Stimulated activated naive B cell treated with anti-CD40 and anti-IgM and Interleukin-4, amounts not matched to agents 10 μg/mL and 1 μg/mL and 100 μg/mL, for 72 hours (primary cell): ENCODE results near the gene TTLL11.
"Not testable (repeated sequence)": the region's sequence is repeated elsewhere in the genome, so short reads cannot be mapped to it uniquely, and the experiment has no call there.

Source experiments
- ATAC-seq, 2 donors: fragments of 150-1000 bp; cut with Tn5 transposase; replicated peaks; 2 replicates each; pipeline ENCODE4 v1.10.0; 2021; ENCODE audit warnings: moderate library complexity in 1 of 2
- DNase-seq: peaks from one replicate; pipeline ENCODE4 v3.0.0; 2021
- H3K27ac Mint-ChIP-seq: one replicate; pipeline ENCODE4 v1.8.0; 2022; ENCODE audit warnings: mild to moderate bottlenecking, mixed read lengths
- H3K27me3 Mint-ChIP-seq, 2 donors: one replicate each; pipeline ENCODE4 v1.8.0; 2022; ENCODE audit warnings: mixed read lengths in 2 of 2
- H3K36me3 Mint-ChIP-seq, 2 donors: one replicate each; pipeline ENCODE4 v1.8.0; 2022; ENCODE audit warnings: mixed read lengths in 2 of 2, mild to moderate bottlenecking in 1 of 2
- H3K4me1 Mint-ChIP-seq, 2 donors: one replicate each; pipeline ENCODE4 v1.8.0; 2022; ENCODE audit warnings: mixed read lengths in 2 of 2, mild to moderate bottlenecking in 1 of 2
- H3K4me3 Mint-ChIP-seq, 2 donors: one replicate each; pipeline ENCODE4 v1.8.0; 2022; ENCODE audit warnings: mild to moderate bottlenecking in 2 of 2, mixed read lengths in 2 of 2, moderate library complexity in 1 of 2
- H3K9me3 Mint-ChIP-seq, 2 donors: one replicate each; pipeline ENCODE4 v1.8.0; 2022; ENCODE audit warnings: mixed read lengths in 2 of 2, mild to moderate bottlenecking in 1 of 2

The TTLL11 gene

GRCh38 chr9:122015170-122015821 lies 77.8 kb downstream of the TTLL11 start:
- Mint-ChIP-seq H3K4me1 (peaks cover 0 to 8% of the 10 kb centered on the region in 2 donors), H3K27ac (no peak overlapping the region), H3K9me3 (no peaks in the 10 kb centered on the region), H3K4me3 (no peak overlapping the region), H3K27me3 (no peaks in the 10 kb centered on the region), H3K36me3 (peaks cover 7 to 9% of the 10 kb centered on the region in 2 donors)
- DNase-seq (no peak), ATAC-seq (no peak)

GRCh38 chr9:122011818-122012498 lies 81.2 kb downstream of the TTLL11 start:
- DNase-seq (no peak), ATAC-seq (no peak)
- no peak overlapping the region for H3K4me3 Mint-ChIP-seq
- H3K27ac Mint-ChIP-seq: no peak overlapping the region
- H3K4me1 Mint-ChIP-seq: peaks cover 0 to 8% of the 10 kb centered on the region in 2 donors
- no peaks in the 10 kb centered on the region for H3K9me3 Mint-ChIP-seq
- H3K36me3 Mint-ChIP-seq: peaks cover 3 to 9% of the 10 kb centered on the region in 2 donors
- no peaks in the 10 kb centered on the region for H3K27me3 Mint-ChIP-seq

GRCh38 chr9:122008559-122008958 lies 84.5 kb downstream of the TTLL11 start:
- ATAC-seq (no peak), DNase-seq (no peak)
- Mint-ChIP-seq H3K27me3 (no peaks in the 10 kb centered on the region), H3K36me3 (peaks cover 6 to 10% of the 10 kb centered on the region in 2 donors), H3K27ac (no peak overlapping the region), H3K4me1 (peaks cover 2 to 8% of the 10 kb centered on the region in 2 donors), H3K9me3 (no peaks in the 10 kb centered on the region), H3K4me3 (no peak overlapping the region)

GRCh38 chr9:122007837-122008236 lies 85.3 kb downstream of the TTLL11 start:
- ATAC-seq (no peak), DNase-seq (no peak)
- peaks cover 6 to 10% of the 10 kb centered on the region in 2 donors for H3K36me3 Mint-ChIP-seq
- no peak overlapping the region for H3K4me3 Mint-ChIP-seq
- H3K27ac Mint-ChIP-seq: no peak overlapping the region
- H3K9me3 Mint-ChIP-seq: no peaks in the 10 kb centered on the region
- no peaks in the 10 kb centered on the region for H3K27me3 Mint-ChIP-seq
- peaks cover 2 to 8% of the 10 kb centered on the region in 2 donors for H3K4me1 Mint-ChIP-seq

- peaks cover 8 to 10% of the 10 kb centered on the region in 2 donors for H3K36me3 Mint-ChIP-seq
- no peak overlapping the region for H3K4me3 Mint-ChIP-seq
- DNase-seq (no peak), ATAC-seq (no peak)
- peaks cover 0 to 2% of the 10 kb centered on the region in 2 donors for H3K4me1 Mint-ChIP-seq
- no peaks in the 10 kb centered on the region for H3K27me3 Mint-ChIP-seq
- no peaks in the 10 kb centered on the region for H3K9me3 Mint-ChIP-seq
- no peak overlapping the region for H3K27ac Mint-ChIP-seq
Observed at GRCh38 chr9:122005597-122005996, 87.5 kb downstream of the TTLL11 start.

- no peak for ATAC-seq
- H3K36me3 Mint-ChIP-seq: peaks cover 8 to 10% of the 10 kb centered on the region in 2 donors
- no peak overlapping the region for H3K4me3 Mint-ChIP-seq
- no peak overlapping the region for H3K27ac Mint-ChIP-seq
- H3K4me1 Mint-ChIP-seq: peaks cover 0 to 2% of the 10 kb centered on the region in 2 donors
- no peaks in the 10 kb centered on the region for H3K9me3 Mint-ChIP-seq
- no peaks in the 10 kb centered on the region for H3K27me3 Mint-ChIP-seq
- DNase-seq: no peak
Observed at GRCh38 chr9:122004589-122004988, 88.5 kb downstream of the TTLL11 start.

- H3K36me3 Mint-ChIP-seq: peaks cover 6 to 11% of the 10 kb centered on the region in 2 donors
- DNase-seq (no peak), ATAC-seq (no peak)
- no peak overlapping the region for H3K4me3 Mint-ChIP-seq
- H3K27ac Mint-ChIP-seq: no peak overlapping the region
- no peaks in the 10 kb centered on the region for H3K27me3 Mint-ChIP-seq
- H3K9me3 Mint-ChIP-seq: no peaks in the 10 kb centered on the region
- H3K4me1 Mint-ChIP-seq: peaks cover 5 to 6% of the 10 kb centered on the region in 2 donors
Observed at GRCh38 chr9:122001491-122002201, 91.5 kb downstream of the TTLL11 start.

- not testable (repeated sequence) for H3K9me3 Mint-ChIP-seq, H3K4me1 Mint-ChIP-seq, H3K27me3 Mint-ChIP-seq, H3K27ac Mint-ChIP-seq, H3K4me3 Mint-ChIP-seq, ATAC-seq, DNase-seq
- peaks cover 6 to 11% of the 10 kb centered on the region in 2 donors for H3K36me3 Mint-ChIP-seq
Observed at GRCh38 chr9:122000526-122000925, 92.6 kb downstream of the TTLL11 start.

- H3K36me3 Mint-ChIP-seq: peaks cover 1 to 6% of the 10 kb centered on the region in 2 donors
- H3K27ac Mint-ChIP-seq: no peak overlapping the region
- no peaks in the 10 kb centered on the region for H3K9me3 Mint-ChIP-seq
- DNase-seq (no peak), ATAC-seq (no peak)
- peaks cover 3 to 6% of the 10 kb centered on the region in 2 donors for H3K4me1 Mint-ChIP-seq
- H3K4me3 Mint-ChIP-seq: no peak overlapping the region
- H3K27me3 Mint-ChIP-seq: no peaks in the 10 kb centered on the region
Observed at GRCh38 chr9:121999556-121999955, 93.6 kb downstream of the TTLL11 start.

GRCh38 chr9:121998513-121999049 lies 94.5 kb downstream of the TTLL11 start:
- Mint-ChIP-seq H3K4me3 (no peak overlapping the region), H3K27me3 (no peaks in the 10 kb centered on the region), H3K27ac (no peak overlapping the region), H3K9me3 (no peaks in the 10 kb centered on the region), H3K4me1 (peaks cover 3 to 6% of the 10 kb centered on the region in 2 donors), H3K36me3 (peaks cover 0 to 5% of the 10 kb centered on the region in 2 donors)
- DNase-seq (no peak), ATAC-seq (no peak)

GRCh38 chr9:121997791-121998190 lies 95.3 kb downstream of the TTLL11 start:
- ATAC-seq: no peak
- Mint-ChIP-seq H3K27me3 (no peaks in the 10 kb centered on the region), H3K27ac (no peak overlapping the region), H3K4me1 (peaks cover 3 to 6% of the 10 kb centered on the region in 2 donors), H3K4me3 (no peak overlapping the region), H3K36me3 (peaks cover 0 to 5% of the 10 kb centered on the region in 2 donors), H3K9me3 (no peaks in the 10 kb centered on the region)
- no peak for DNase-seq

- H3K4me1 Mint-ChIP-seq: peaks cover 3 to 6% of the 10 kb centered on the region in 2 donors
- no peaks in the 10 kb centered on the region for H3K27me3 Mint-ChIP-seq
- no peak for ATAC-seq
- no peak overlapping the region for H3K27ac Mint-ChIP-seq
- no peak overlapping the region for H3K4me3 Mint-ChIP-seq
- H3K36me3 Mint-ChIP-seq: peaks cover 0 to 5% of the 10 kb centered on the region in 2 donors
- DNase-seq: no peak
- no peaks in the 10 kb centered on the region for H3K9me3 Mint-ChIP-seq
Observed at GRCh38 chr9:121996783-121997182, 96.3 kb downstream of the TTLL11 start.

- Mint-ChIP-seq H3K27me3 (no peaks in the 10 kb centered on the region), H3K4me1 (peaks cover 3 to 6% of the 10 kb centered on the region in 2 donors), H3K36me3 (peaks cover 0 to 4% of the 10 kb centered on the region in 2 donors), H3K9me3 (no peaks in the 10 kb centered on the region), H3K27ac (no peak overlapping the region), H3K4me3 (no peak overlapping the region)
- no peak for DNase-seq
- no peak for ATAC-seq
Observed at GRCh38 chr9:121995997-121996396, 97.1 kb downstream of the TTLL11 start.

- peaks cover 0 to 2% of the 10 kb centered on the region in 2 donors for H3K4me1 Mint-ChIP-seq
- no peak overlapping the region for H3K4me3 Mint-ChIP-seq
- peak; percentile 31 for DNase-seq
- peaks cover 7 to 19% of the 10 kb centered on the region in 2 donors for H3K36me3 Mint-ChIP-seq
- H3K27me3 Mint-ChIP-seq: no peaks in the 10 kb centered on the region
- peak; percentile 83 to 89 for ATAC-seq
- H3K9me3 Mint-ChIP-seq: no peaks in the 10 kb centered on the region
- H3K27ac Mint-ChIP-seq: no peak overlapping the region
Observed at GRCh38 chr9:121992571-121993212, 100.4 kb downstream of the TTLL11 start.
